ENCODE data around the gene MAL.

DNA sequence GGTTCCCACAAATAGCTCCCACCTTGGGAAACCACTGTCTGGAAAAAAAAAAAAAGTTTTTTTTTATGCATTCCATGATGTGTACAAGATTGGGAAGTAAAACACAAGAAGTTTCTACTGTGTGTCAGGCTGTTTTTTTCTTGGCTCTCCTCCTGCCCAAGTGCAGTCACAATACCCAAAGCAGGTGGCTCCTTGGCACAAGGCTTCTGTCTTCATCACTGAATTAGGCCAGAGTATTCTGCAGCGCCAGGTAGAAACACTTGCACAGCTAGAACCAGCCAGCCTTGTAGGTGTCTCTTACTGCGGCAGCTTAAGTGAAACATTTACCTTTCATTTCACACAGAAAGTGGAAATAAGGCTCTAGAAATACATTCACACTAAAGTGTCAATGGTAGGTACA lies 23.8 kb upstream of the MAL start:
- TF ChIP-seq RARB (CRISPR knock-in tag; IDR thresholded peaks at IDR 0.05) (no peak), ZFP30 (CRISPR knock-in tag; IDR thresholded peaks at IDR 0.05) (no peak), POU6F1 (CRISPR knock-in tag; IDR thresholded peaks at IDR 0.05; ENCODE audit: borderline replicate concordance, low read depth) (no peak), ARNTL (CRISPR knock-in tag; IDR thresholded peaks at IDR 0.05; ENCODE audit: borderline replicate concordance, low read depth) (no peak), GLIS3 (CRISPR knock-in tag; IDR thresholded peaks at IDR 0.05) (no peak), TOX (CRISPR knock-in tag; IDR thresholded peaks at IDR 0.05; ENCODE audit: borderline replicate concordance) (no peak), ZC3H10 (CRISPR knock-in tag; IDR thresholded peaks at IDR 0.05) (no peak), ZNF70 (CRISPR knock-in tag; IDR thresholded peaks at IDR 0.05) (no peak), PPARA (CRISPR knock-in tag; IDR thresholded peaks at IDR 0.05; ENCODE audit: borderline replicate concordance) (no peak)
